H1 (cell line): ENCODE data around the gene AGBL4. TPM values are rescaled to one million over a fixed set of nuclear protein-coding genes. Genes with fewer than 3 reads are reported as not detected.

Experiments used
- KDM5A ChIP-seq: fragments of 200-600 bp; IDR thresholded peaks from 2 replicates; pipeline ENCODE4 v1.7.1; 2012; ENCODE audit warnings: mild to moderate bottlenecking, low read length, inconsistent platforms, mixed read lengths
- NANOG ChIP-seq: IDR thresholded peaks from 2 replicates; pipeline ENCODE4 v1.6.1; 2011; ENCODE audit warnings: low read length, low read depth, mild to moderate bottlenecking, inconsistent platforms; ENCODE audit not compliant: insufficient read depth, poor library complexity, severe bottlenecking
- PHF8 ChIP-seq: fragments of 200-600 bp; sonication (generic); conservative IDR thresholded peaks from 2 replicates; pipeline ENCODE4 v1.7.1; 2012; ENCODE audit warnings: low read depth, mild to moderate bottlenecking, inconsistent platforms, low read length, moderate library complexity
- RAD21 ChIP-seq, 2 experiments: IDR thresholded peaks in 1 of 2; conservative IDR thresholded peaks in 1 of 2; 2 replicates each; pipeline ENCODE4 v1.6.1; 2011; ENCODE audit warnings: low read depth in 2 of 2, low read length in 2 of 2, improper control_type of control experiment in 1 of 2, inconsistent platforms in 1 of 2, mild to moderate bottlenecking in 1 of 2, moderate library complexity in 1 of 2
- SP4 ChIP-seq: IDR thresholded peaks from 2 replicates; pipeline ENCODE4 v1.6.1; 2012; ENCODE audit warnings: low read length, inconsistent platforms
- SRF ChIP-seq: IDR thresholded peaks from 2 replicates; pipeline ENCODE4 v1.6.1; 2011; ENCODE audit warnings: mild to moderate bottlenecking, low read depth, low read length, moderate library complexity
- ZNF274 ChIP-seq: IDR thresholded peaks from 2 replicates; pipeline ENCODE4 v1.7.0; 2012; ENCODE audit warnings: low read length, borderline replicate concordance; ENCODE audit errors: extremely low read depth
- polyA plus RNA-seq, 7 experiments: library from polyadenylated mRNA; depleted of rRNA in 3 of 7; stranded (reverse) in 5 of 7; unstranded in 2 of 7; fragments of >200 nt in 5 of 7; fragments of 200-250 nt in 2 of 7; gene quantifications; 1 replicate in 5 of 7; 2 replicates in 1 of 7; 4 replicates in 1 of 7; pipeline versions ENCODE4 v1.2.1 to v1.2.3, GENCODE V29; 2011 to 2013; ENCODE audit warnings: missing spikeins in 2 of 7, mixed read lengths in 2 of 7
- total RNA-seq: library from RNA; stranded (reverse); fragmentation: NEBNext Ultra II Directional; extraction: Animal tissue kit (Norgen Biotek cat#: 25700); gene quantifications from 2 replicates; pipeline ENCODE4 v1.2.1, GENCODE V29; 2021
- TF ChIP-seq, protein P1 (sequence below): IDR thresholded peaks from 2 replicates; pipeline ENCODE4 v1.6.1; 2012; ENCODE audit warnings: inconsistent platforms

Gene AGBL4
- total and polyA plus RNA-seq, 2 of the 8 experiments (the other 6 are each of a cell fraction or from before 2014, with no cell fraction given) = 0.41 to 0.45 TPM

GRCh38 chr1:49651136-49651535 is 372.6 kb downstream of the AGBL4 start (continued):
- TF ChIP-seq, protein P1, sequence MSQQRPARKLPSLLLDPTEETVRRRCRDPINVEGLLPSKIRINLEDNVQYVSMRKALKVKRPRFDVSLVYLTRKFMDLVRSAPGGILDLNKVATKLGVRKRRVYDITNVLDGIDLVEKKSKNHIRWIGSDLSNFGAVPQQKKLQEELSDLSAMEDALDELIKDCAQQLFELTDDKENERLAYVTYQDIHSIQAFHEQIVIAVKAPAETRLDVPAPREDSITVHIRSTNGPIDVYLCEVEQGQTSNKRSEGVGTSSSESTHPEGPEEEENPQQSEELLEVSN = no peak
- TF ChIP-seq KDM5A (no peak), RAD21 (IDR thresholded peaks at IDR 0.05 in 1 of 2, conservative IDR thresholded peaks at IDR 0.05 in 1 of 2; ENCODE audit: low read depth in 2 of 2, low read length in 2 of 2) (no peak), SP4 (no peak), SRF (no peak), ZNF274 (no peak), NANOG (no peak), PHF8 (no peak)
